Uterus (tissue), 4 donors: ENCODE data around the gene EPHA10. TPM values are rescaled to one million over a fixed set of nuclear protein-coding genes. Genes with fewer than 3 reads are reported as not detected.
A peak's percentile ranks its signal among the peaks of the same experiment; 100 is the strongest.
"Not testable (repeated sequence)": the region's sequence is repeated elsewhere in the genome, so short reads cannot be mapped to it uniquely, and the experiment has no call there.

Experiments used
- DNase-seq, 2 donors: peaks; one replicate each; pipeline ENCODE4 v3.0.0-alpha.2; 2019 to 2020
- H3K27ac ChIP-seq, 2 donors: fragments of 200-600 bp; sonication (generic); 1 replicate in 1 of 2; 2 replicates in 1 of 2; pipeline ENCODE4 v1.5.1; 2016 to 2018
- H3K27me3 ChIP-seq, 2 donors: fragments of 200-600 bp; sonication (generic); one replicate each; pipeline ENCODE4 v1.5.1; 2018 to 2019; ENCODE audit warnings: control low read depth in 1 of 2
- H3K36me3 ChIP-seq, 2 donors: fragments of 200-600 bp; sonication (generic); one replicate each; pipeline ENCODE4 v1.5.1; 2019; ENCODE audit warnings: control low read depth in 1 of 2
- H3K4me1 ChIP-seq, 2 donors: fragments of 200-600 bp; sonication (generic); one replicate each; pipeline ENCODE4 v1.5.1; 2018 to 2019; ENCODE audit warnings: control low read depth in 1 of 2
- H3K4me3 ChIP-seq, 2 donors: fragments of 200-600 bp; sonication (generic); 1 replicate in 1 of 2; 2 replicates in 1 of 2; pipeline ENCODE4 v1.5.1; 2018 to 2019; ENCODE audit warnings: mild to moderate bottlenecking in 1 of 2
- H3K9me3 ChIP-seq, 2 donors: fragments of 200-600 bp; sonication (generic); one replicate each; pipeline ENCODE4 v1.5.1; 2019; ENCODE audit warnings: control low read depth in 1 of 2
- POLR2A ChIP-seq, 2 donors: fragments of 450-650 bp; IDR thresholded peaks; one replicate each; pipeline ENCODE4 v1.6.1; 2016; ENCODE audit warnings: antibody characterized with exemption in 2 of 2, mild to moderate bottlenecking in 1 of 2, moderate library complexity in 1 of 2
- intact Hi-C: fragments of 100-400 bp; cut with DNase I; formaldehyde crosslinking; loops from one replicate; pipeline ENCODE4 v1.15.1; 2023; ENCODE audit warnings: low total_unique reads
- total RNA-seq, 4 donors: library from RNA; depleted of rRNA in 3 of 4; stranded (reverse); fragments of >200 nt in 3 of 4; gene quantifications; one replicate each; pipeline versions ENCODE4 v1.1.0 to v1.2.4, GENCODE V29; 2014 to 2023
- TF ChIP-seq, protein P1 (sequence below), 4 experiments: fragments of 200-600 bp in 2 of 4; fragments of 450-650 bp in 2 of 4; sonication (generic) in 2 of 4; IDR thresholded peaks; one replicate each; pipeline ENCODE4 v1.5.1; 2016 to 2019; ENCODE audit warnings: antibody characterized with exemption in 4 of 4, mild to moderate bottlenecking in 2 of 4, moderate library complexity in 1 of 4
- donor health status: DM: yes; HTN: yes; CAD: no.

The EPHA10 gene
- total RNA-seq, 4 donors from 2014 or later, result 0.41 to 0.67 TPM; not detected in 2

DNA sequence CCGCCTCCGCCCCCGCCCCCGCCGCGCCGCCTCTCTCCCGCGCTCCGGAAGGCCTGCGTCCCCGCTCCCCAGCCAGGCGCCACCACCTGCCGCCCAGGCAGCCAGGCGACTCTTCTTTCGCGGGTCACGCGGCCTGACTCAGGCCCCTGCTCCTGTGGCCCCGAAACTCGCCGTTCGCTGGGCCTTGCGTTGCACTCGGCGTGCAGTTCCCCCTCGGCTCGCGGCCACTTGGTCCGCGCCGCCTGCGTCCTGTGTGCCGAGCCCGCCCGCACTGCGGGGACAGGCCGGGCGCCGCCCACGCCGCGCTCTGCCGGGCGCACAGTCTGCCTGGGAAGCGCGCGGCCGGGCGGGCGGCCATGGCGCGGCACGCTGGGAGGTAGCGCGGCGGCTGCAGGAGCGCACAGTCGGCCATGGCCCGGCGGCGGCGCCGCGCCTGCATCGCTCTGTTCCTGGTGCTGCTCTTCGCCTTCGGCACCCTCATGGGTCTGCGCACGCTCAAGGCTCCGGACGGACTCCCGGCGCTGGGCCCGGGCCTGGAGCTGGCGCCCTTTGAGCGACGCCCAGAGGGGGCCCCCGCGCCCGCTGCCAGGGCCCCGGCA is 29.0 kb upstream of the EPHA10 start, which contains the start of gene MANEAL:
Gene MANEAL (plus strand): TSS at position 75 of the 599 bp plus-strand sequence. CDS start 336 bp downstream, at position 411.
- no peak for DNase-seq
- Histone ChIP-seq H3K27ac (no peak within 1 kb of the TSS), H3K4me1 (peaks cover 0 to 4% of the 10 kb centered on the region in 2 donors), H3K36me3 (no peaks in the 10 kb centered on the region), H3K9me3 (no peaks in the 10 kb centered on the region), H3K27me3 (no peaks in the 10 kb centered on the region), H3K4me3 (peak within 1 kb of the TSS; percentile 32 to 54)
- TF ChIP-seq POLR2A (IDR thresholded peaks at IDR 0.05), result no peak
- TF ChIP-seq, protein P1, sequence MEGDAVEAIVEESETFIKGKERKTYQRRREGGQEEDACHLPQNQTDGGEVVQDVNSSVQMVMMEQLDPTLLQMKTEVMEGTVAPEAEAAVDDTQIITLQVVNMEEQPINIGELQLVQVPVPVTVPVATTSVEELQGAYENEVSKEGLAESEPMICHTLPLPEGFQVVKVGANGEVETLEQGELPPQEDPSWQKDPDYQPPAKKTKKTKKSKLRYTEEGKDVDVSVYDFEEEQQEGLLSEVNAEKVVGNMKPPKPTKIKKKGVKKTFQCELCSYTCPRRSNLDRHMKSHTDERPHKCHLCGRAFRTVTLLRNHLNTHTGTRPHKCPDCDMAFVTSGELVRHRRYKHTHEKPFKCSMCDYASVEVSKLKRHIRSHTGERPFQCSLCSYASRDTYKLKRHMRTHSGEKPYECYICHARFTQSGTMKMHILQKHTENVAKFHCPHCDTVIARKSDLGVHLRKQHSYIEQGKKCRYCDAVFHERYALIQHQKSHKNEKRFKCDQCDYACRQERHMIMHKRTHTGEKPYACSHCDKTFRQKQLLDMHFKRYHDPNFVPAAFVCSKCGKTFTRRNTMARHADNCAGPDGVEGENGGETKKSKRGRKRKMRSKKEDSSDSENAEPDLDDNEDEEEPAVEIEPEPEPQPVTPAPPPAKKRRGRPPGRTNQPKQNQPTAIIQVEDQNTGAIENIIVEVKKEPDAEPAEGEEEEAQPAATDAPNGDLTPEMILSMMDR (IDR thresholded peaks at IDR 0.05), result no peak
- intact Hi-C loops, result no loop called here

DNA sequence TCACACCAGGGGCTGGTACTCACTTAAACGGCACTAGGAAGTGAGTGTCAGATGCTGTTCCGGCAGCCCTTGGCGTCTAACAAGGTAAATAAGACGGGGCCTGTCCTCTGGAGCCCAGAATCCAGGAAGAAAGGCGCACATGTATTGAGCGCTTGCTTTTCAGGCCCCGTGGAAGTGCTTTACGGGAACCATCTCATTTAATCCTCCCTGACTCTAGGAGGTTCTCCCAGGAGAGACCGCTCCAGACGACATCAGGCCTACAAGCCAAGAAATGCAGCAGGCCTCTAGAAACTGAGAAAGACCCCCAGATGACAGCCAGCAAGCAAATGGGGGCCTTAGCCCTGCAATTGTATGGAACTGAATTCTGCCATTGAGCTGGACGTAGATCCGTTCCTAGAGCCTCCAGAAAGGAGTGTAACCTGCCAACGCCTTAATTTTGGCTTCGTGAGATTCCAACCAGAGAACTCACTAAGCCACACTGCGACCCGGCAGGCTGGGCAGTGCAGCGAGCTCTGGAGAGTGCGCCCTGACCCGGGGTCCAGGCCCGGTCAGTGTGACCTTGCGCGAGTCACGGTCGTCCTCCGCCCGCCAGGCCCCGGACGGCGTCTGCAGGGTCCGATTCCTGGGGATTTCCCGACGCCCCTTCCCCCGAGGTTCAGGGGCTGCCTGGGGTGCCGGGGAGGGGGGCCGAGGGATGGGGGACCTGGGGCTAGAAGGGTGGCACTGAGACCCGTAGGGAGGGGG is 28.2 kb upstream of the EPHA10 start:
- no peaks in the 10 kb centered on the region for H3K36me3 ChIP-seq
- DNase-seq, result no peak
- no peaks in the 10 kb centered on the region for H3K9me3 ChIP-seq
- intact Hi-C loops, result no loop called here
- H3K4me1 ChIP-seq, result peaks cover 0 to 4% of the 10 kb centered on the region in 2 donors
- H3K27me3 ChIP-seq, result no peaks in the 10 kb centered on the region
- no peak for TF ChIP-seq POLR2A (IDR thresholded peaks at IDR 0.05)
- TF ChIP-seq, protein P1 (IDR thresholded peaks at IDR 0.05), result no peak
- H3K27ac ChIP-seq, result no peak overlapping the region
- peak overlapping the region; percentile 32 to 54 for H3K4me3 ChIP-seq

DNA sequence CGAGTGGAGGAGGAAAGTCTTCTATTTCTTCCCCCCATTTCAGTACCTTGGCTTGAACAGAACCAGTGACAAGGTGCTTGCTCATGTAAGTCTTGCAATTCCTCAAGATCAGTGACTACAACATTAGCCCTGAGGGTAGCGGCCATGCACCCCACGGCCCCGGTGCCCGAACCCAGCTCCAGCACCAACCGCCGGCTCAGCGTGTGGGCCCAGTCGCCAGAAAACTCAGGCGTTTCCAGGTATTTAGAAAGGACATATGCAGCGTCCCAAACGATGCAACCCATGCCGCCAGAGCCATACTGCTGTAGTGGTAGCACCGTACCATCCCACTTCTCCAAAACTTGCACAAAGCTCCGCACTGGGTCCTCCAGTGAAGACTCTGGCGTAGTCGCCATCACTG is 17.6 kb upstream of the EPHA10 start:
- DNase-seq, result no peak
- H3K27me3 ChIP-seq, result no peaks in the 10 kb centered on the region
- H3K36me3 ChIP-seq, result no peaks in the 10 kb centered on the region
- H3K4me3 ChIP-seq, result no peak overlapping the region
- intact Hi-C loops, result no loop called here
- no peaks in the 10 kb centered on the region for H3K4me1 ChIP-seq
- no peak overlapping the region for H3K27ac ChIP-seq
- TF ChIP-seq, protein P1 (IDR thresholded peaks at IDR 0.05), result no peak
- TF ChIP-seq POLR2A (IDR thresholded peaks at IDR 0.05), result no peak
- H3K9me3 ChIP-seq, result no peaks in the 10 kb centered on the region

DNA sequence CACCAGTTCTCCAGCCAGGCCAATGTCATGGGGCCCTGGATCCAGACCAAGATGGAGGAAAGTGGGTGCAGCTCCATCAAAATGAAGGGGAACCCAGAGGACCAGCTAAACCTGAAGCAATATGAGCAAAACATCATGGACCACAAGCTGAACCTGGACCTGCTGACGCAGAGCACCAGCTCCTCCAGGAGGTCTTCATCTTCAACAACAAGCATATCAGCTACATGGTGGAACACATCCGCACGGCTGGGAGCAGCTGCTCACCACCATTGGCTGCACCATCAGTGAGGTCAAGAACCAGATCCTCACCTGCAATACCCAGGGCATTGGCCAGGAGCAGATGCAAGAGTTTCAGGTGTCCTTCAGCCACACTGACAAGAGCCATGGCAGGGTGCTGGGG is 13.7 kb upstream of the EPHA10 start:
- Histone ChIP-seq H3K27me3 (no peaks in the 10 kb centered on the region), H3K27ac (no peak overlapping the region), H3K4me1 (no peaks in the 10 kb centered on the region), H3K36me3 (no peaks in the 10 kb centered on the region), H3K9me3 (no peaks in the 10 kb centered on the region), H3K4me3 (no peak overlapping the region)
- TF ChIP-seq, protein P1 (IDR thresholded peaks at IDR 0.05), result no peak
- no peak for TF ChIP-seq POLR2A (IDR thresholded peaks at IDR 0.05)
- intact Hi-C loops, result no loop called here
- no peak for DNase-seq

DNA sequence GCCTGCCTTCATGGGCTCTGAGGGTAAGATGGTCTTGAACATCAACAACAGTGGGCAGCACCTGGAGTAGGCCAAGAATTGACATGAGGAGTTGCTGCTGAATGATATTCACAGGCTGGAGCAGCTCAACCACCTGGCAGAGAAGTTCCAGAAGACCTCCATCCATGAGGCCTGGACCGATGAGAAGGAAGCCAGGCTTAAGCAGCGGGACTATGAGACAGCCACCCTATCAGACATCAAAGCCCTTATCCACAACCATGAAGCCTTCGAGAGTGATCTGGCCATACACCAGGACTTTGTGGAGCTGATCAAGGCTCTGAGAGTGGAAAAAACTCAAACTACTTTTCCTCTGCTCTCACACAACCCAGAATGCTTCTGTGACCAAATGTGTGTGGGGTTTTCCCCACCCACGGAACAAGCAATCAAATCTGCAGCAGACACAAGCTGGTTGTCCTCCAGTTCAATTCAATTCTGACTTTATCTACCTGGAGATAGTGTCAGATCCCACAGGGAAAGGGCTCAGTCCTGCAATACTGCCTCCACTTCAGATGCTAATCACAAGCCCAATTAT is 12.1 kb upstream of the EPHA10 start:
- Histone ChIP-seq H3K27ac (no peak overlapping the region), H3K36me3 (no peaks in the 10 kb centered on the region), H3K4me1 (no peaks in the 10 kb centered on the region), H3K9me3 (no peaks in the 10 kb centered on the region), H3K27me3 (no peaks in the 10 kb centered on the region), H3K4me3 (no peak overlapping the region)
- intact Hi-C loops, result no loop called here
- TF ChIP-seq POLR2A (IDR thresholded peaks at IDR 0.05), result no peak
- TF ChIP-seq, protein P1 (IDR thresholded peaks at IDR 0.05), result no peak
- DNase-seq, result no peak

DNA sequence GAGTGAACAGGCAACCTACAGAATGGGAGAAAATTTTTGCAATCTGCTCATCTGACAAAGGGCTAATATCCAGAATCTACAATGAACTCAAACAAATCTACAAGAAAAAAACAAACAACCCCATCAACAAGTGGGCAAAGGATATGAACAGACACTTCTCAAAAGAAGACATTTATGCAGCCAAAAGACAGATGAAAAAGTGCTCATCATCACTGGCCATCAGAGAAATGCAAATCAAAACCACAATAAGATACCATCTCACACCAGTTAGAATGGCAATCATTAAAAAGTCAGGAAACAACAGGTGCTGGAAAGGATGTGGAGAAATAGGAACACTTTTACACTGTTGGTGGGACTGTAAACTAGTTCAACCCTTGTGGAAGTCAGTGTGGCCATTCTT is 6.5 kb upstream of the EPHA10 start:
- H3K27ac ChIP-seq, H3K36me3 ChIP-seq, H3K4me3 ChIP-seq, H3K4me1 ChIP-seq, intact Hi-C loops, DNase-seq, H3K27me3 ChIP-seq, H3K9me3 ChIP-seq: not testable (repeated sequence)
